Astrocyte (in vitro differentiated cells and primary cell): Measurements from ENCODE around the gene KCNK10. TPM values are rescaled to one million over a fixed set of nuclear protein-coding genes. Genes with fewer than 3 reads are reported as not detected.

ENCODE experiments used
- DNase-seq: peaks from one replicate; pipeline ENCODE4 v3.0.0-alpha.2; 2010; ENCODE audit warnings: low read depth
- FAIRE-seq: peaks from 2 replicates; lab custom pipeline; 2011; peaks lifted over from hg19 to GRCh38; lab: Jason Lieb, UNC
- H2AFZ ChIP-seq: 2 replicates; pipeline ENCODE4 v1.6.0; 2012; ENCODE audit warnings: low read depth, low read length, inconsistent platforms
- H3K27ac ChIP-seq: 2 replicates; pipeline ENCODE4 v1.5.1; 2011; ENCODE audit warnings: low read depth, low read length, inconsistent platforms
- H3K27me3 ChIP-seq: 2 replicates; pipeline ENCODE4 v1.6.0; 2011; ENCODE audit warnings: low read length, inconsistent platforms; ENCODE audit not compliant: insufficient read depth
- H3K36me3 ChIP-seq: 2 replicates; pipeline ENCODE4 v1.5.1; 2011; ENCODE audit warnings: low read length, inconsistent platforms; ENCODE audit not compliant: insufficient read depth
- H3K4me1 ChIP-seq: 2 replicates; pipeline ENCODE4 v1.5.1; 2011; ENCODE audit warnings: low read length, inconsistent platforms; ENCODE audit not compliant: insufficient read depth
- H3K4me2 ChIP-seq: 2 replicates; pipeline ENCODE4 v1.6.0; 2012; ENCODE audit warnings: low read length, inconsistent platforms
- H3K4me3 ChIP-seq: 2 replicates; pipeline ENCODE4 v1.5.1; 2011; ENCODE audit warnings: low read depth, mild to moderate bottlenecking, low read length, inconsistent platforms; ENCODE audit not compliant: insufficient read depth
- H3K79me2 ChIP-seq: 2 replicates; pipeline ENCODE4 v1.6.0; 2012; ENCODE audit warnings: mild to moderate bottlenecking, low read length, inconsistent platforms; ENCODE audit not compliant: insufficient read depth
- H3K9ac ChIP-seq: 2 replicates; pipeline ENCODE4 v1.6.0; 2012; ENCODE audit warnings: mild to moderate bottlenecking, low read length, inconsistent platforms
- H3K9me3 ChIP-seq: 2 replicates; pipeline ENCODE4 v1.5.1; 2012; ENCODE audit warnings: low read depth, mild to moderate bottlenecking, low read length, inconsistent platforms; ENCODE audit not compliant: insufficient read depth
- H4K20me1 ChIP-seq: 2 replicates; pipeline ENCODE4 v1.6.0; 2012; ENCODE audit warnings: low read length, inconsistent platforms; ENCODE audit not compliant: insufficient read depth
- H3K27ac Mint-ChIP-seq: one replicate; pipeline ENCODE4 v1.8.0; 2021; ENCODE audit warnings: mild to moderate bottlenecking, mixed read lengths; ENCODE audit not compliant: unreplicated experiment
- H3K27me3 Mint-ChIP-seq: one replicate; pipeline ENCODE4 v1.8.0; 2021; ENCODE audit warnings: low read depth, mixed read lengths; ENCODE audit not compliant: unreplicated experiment
- H3K36me3 Mint-ChIP-seq: one replicate; pipeline ENCODE4 v1.8.0; 2021; ENCODE audit warnings: low read depth, mixed read lengths; ENCODE audit not compliant: unreplicated experiment
- H3K4me1 Mint-ChIP-seq: one replicate; pipeline ENCODE4 v1.8.0; 2021; ENCODE audit warnings: low read depth, mixed read lengths; ENCODE audit not compliant: unreplicated experiment
- H3K4me3 Mint-ChIP-seq: one replicate; pipeline ENCODE4 v1.8.0; 2021; ENCODE audit warnings: mild to moderate bottlenecking, moderate library complexity, mixed read lengths; ENCODE audit not compliant: unreplicated experiment
- H3K9me3 Mint-ChIP-seq: one replicate; pipeline ENCODE4 v1.8.0; 2021; ENCODE audit warnings: mild to moderate bottlenecking, mixed read lengths; ENCODE audit not compliant: unreplicated experiment
- CTCF ChIP-seq: IDR thresholded peaks from 2 replicates; pipeline ENCODE4 v1.5.1; 2011; ENCODE audit warnings: low read depth, mild to moderate bottlenecking, inconsistent platforms, low read length, moderate library complexity; ENCODE audit not compliant: insufficient read depth
- EZH2 ChIP-seq: IDR thresholded peaks from 2 replicates; pipeline ENCODE4 v1.6.1; 2012; ENCODE audit warnings: mild to moderate bottlenecking, low read length, inconsistent platforms; ENCODE audit not compliant: insufficient read depth
- total RNA-seq: library from RNA; stranded (reverse); gene quantifications from 2 replicates; pipeline ENCODE4 v1.2.1, GENCODE V29; 2021

Gene KCNK10
- total RNA-seq, 1 donor from 2014 or later = 0.14 TPM

GRCh38 chr14:88137327-88137726 is 185.7 kb downstream of the KCNK10 start:
- no peak for FAIRE-seq
- H3K4me1 Mint-ChIP-seq = no peaks in the 10 kb centered on the region
- peaks cover 5% of the 10 kb centered on the region for H3K9me3 Mint-ChIP-seq

More at GRCh38 chr14:88137327-88137726, 185.7 kb downstream of the KCNK10 start:
- no peaks in the 10 kb centered on the region for H3K79me2 ChIP-seq
- no peaks in the 10 kb centered on the region for H3K9me3 ChIP-seq
- no peak overlapping the region for H3K9ac ChIP-seq
- H3K27ac ChIP-seq = no peak overlapping the region
- Mint-ChIP-seq H3K36me3 (no peaks in the 10 kb centered on the region), H3K27ac (no peak overlapping the region), H3K4me3 (no peak overlapping the region), H3K27me3 (peaks cover 45% of the 10 kb centered on the region)
- no peaks in the 10 kb centered on the region for H3K4me1 ChIP-seq
- no peak for DNase-seq
- no peak overlapping the region for H2AFZ ChIP-seq
- no peak overlapping the region for H3K4me3 ChIP-seq
- no peaks in the 10 kb centered on the region for H3K36me3 ChIP-seq
- no peaks in the 10 kb centered on the region for H4K20me1 ChIP-seq
- TF ChIP-seq EZH2 (no peak), CTCF (no peak)
- H3K4me2 ChIP-seq = no peak overlapping the region
- H3K27me3 ChIP-seq = no peaks in the 10 kb centered on the region

Other genes with a start within 250 kb of the KCNK10 start
- 5.9 and 6.5 TPM in 2 replicates for gene SPATA7, start 62.4 kb upstream of the KCNK10 start, total RNA-seq
- 30.1 and 30.2 TPM in 2 replicates for gene PTPN21, start 231.7 kb upstream of the KCNK10 start, total RNA-seq
- gene ZC3H14, start 239.8 kb upstream of the KCNK10 start, total RNA-seq = 55.2 and 55.8 TPM in 2 replicates